ENCODE data around the gene SPATS2L.
"Not testable (repeated sequence)": the region's sequence is repeated elsewhere in the genome, so short reads cannot be mapped to it uniquely, and the experiment has no call there.

SPATS2L gene

DNA sequence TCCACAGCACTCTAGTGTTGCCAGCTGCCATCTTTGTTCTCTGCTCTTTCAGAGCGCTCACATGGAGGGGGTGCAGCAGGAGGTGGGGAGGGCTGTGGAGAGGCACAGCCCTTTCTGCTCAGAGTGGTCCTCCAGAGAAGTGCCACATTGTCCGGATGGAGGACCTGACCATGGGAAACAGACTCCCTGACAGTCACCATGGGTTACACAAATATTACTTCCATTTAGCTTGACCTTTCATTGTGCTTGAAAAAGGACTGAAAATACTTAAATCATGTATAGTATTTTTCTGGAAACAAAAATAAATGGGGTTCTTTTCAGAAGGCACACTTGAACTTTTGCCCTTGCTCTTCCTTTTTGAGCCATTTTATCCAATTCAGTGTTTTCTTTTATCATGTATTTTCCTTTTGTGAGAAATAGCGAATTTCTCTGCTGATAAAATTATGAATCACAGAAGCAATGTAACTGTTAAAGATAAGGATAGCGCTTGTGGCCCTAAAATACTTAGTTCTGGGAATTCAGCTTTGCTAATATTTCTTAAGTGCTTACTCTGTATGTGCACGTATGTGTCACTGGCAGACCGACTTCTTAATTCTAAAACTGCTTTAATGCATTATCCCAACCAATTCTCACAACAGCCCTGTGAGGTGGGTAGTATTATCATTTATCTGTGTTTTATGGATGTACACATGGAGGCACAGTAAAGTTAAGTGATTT lies 34.2 kb downstream of the SPATS2L start:
- TF ChIP-seq POLR2A (IDR thresholded peaks at IDR 0.05; ENCODE audit: low read depth, low read length) = no peak
- DNase-seq (ENCODE audit: insufficient read length, low spot score) = no peak
- FAIRE-seq = no peak

DNA sequence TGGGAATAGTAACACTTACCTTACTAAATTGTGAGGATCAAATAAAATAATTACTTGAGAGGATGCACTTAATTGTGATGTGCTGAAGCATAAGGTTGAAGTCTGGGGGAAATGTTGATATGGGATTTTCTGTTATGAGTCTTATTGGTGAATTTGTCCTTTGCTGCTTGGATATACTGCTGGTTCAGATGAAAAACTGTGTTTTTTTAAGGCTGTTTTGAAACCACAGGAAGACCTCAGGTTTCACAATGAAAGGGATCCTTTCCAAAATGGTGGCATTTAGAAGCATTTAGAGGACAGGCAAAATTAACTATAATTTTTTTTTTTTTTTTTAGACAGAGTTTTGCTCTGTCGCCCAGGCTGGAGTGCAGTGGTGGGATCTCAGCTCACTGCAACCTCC lies 34.9 kb downstream of the SPATS2L start:
- no peak for FAIRE-seq
- TF ChIP-seq POLR2A (IDR thresholded peaks at IDR 0.05; ENCODE audit: low read depth, low read length) = no peak
- no peak for DNase-seq (ENCODE audit: insufficient read length, low spot score)

- FAIRE-seq (no peak), DNase-seq (ENCODE audit: insufficient read length, low spot score) (no peak)
- TF ChIP-seq POLR2A (IDR thresholded peaks at IDR 0.05; ENCODE audit: low read depth, low read length) = no peak
Measured at GRCh38 chr2:200342235-200342634, 35.7 kb downstream of the SPATS2L start.

DNA sequence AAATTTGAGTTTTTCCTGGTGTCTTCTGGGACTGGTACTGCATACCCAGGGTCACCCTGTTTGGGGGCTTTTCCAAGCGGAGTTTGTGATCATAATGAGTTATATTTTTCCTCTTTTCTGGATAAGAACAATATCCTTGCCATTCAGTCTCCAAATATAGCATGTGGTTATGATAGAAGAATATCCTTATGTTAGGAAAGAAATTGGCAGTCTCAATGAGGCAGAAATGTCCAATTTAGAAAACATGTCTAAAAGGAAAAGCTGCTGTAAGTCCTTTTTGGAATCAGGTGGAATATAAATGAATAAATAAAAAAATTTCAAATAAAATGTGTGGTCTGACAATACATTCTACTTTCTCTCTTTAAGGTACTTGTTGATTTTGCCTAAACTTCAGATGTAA lies 36.2 kb downstream of the SPATS2L start:
- no peak for DNase-seq (ENCODE audit: insufficient read length, low spot score)
- no peak for TF ChIP-seq POLR2A (IDR thresholded peaks at IDR 0.05; ENCODE audit: low read depth, low read length)
- no peak for FAIRE-seq

DNA sequence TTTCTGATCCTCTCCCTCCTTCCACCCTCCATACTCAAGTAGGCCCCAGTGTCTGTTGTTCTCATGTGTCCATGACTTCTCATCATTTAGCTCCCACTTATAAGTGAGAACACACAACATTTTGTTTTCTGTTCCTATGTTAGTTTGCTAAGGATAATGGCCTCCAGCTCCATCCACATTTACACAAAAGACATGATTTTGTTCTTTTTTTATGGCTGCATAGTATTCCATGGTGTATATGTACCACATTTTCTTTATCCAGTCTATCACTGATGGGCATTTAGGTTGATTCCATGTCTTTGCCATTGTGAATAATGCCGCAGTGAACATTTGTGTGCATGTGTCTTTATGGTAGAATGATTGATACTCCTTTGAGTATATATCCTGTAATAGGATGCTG lies 37.7 kb downstream of the SPATS2L start:
- not testable (repeated sequence) for DNase-seq (ENCODE audit: insufficient read length, low spot score); FAIRE-seq

- FAIRE-seq (no peak), DNase-seq (ENCODE audit: insufficient read length, low spot score) (no peak)
- no peak for TF ChIP-seq POLR2A (IDR thresholded peaks at IDR 0.05; ENCODE audit: low read depth, low read length)
Measured at GRCh38 chr2:200345975-200346374, 39.5 kb downstream of the SPATS2L start.

GRCh38 chr2:200347301-200347700 lies 40.8 kb downstream of the SPATS2L start:
- no peak for TF ChIP-seq POLR2A (IDR thresholded peaks at IDR 0.05; ENCODE audit: low read depth, low read length)
- FAIRE-seq (no peak), DNase-seq (ENCODE audit: insufficient read length, low spot score) (no peak)

DNA sequence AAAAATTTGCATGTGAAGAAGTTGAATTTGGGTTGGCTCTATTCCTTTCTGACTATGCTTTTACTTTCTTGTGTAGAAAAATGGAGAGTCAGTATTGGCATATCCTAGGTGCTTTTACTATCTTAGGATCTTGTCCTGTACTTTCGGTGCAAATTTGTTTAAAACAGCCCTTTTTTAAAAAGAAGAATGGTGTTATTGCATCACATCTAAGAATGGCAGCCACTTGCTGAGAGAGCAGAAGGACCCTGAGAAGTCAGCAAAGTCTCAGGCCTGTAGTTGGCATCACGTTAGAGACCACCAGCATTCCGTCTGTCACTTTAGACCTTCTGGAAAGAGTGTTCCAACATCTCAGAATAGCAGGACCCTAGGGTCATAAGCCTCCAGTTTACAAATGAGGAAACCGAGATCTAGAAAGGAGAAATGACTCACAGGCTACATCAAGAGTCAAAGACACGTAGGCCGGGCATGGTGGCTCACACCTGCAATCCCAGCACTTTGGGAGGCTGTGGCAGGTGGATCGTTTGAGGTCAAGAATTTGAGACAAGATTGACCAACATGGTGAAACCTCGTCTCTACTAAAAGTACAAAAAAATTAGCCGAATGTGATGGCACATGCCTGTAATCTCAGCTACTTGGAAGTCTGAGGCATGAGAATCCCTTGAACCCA lies 42.5 kb downstream of the SPATS2L start:
- no peak for TF ChIP-seq POLR2A (IDR thresholded peaks at IDR 0.05; ENCODE audit: low read depth, low read length)
- no peak for FAIRE-seq
- DNase-seq (ENCODE audit: insufficient read length, low spot score) = no peak

GRCh38 chr2:200349868-200350267 lies 43.4 kb downstream of the SPATS2L start:
- TF ChIP-seq POLR2A (IDR thresholded peaks at IDR 0.05; ENCODE audit: low read depth, low read length) = no peak
- no peak for FAIRE-seq
- no peak for DNase-seq (ENCODE audit: insufficient read length, low spot score)

- DNase-seq (ENCODE audit: insufficient read length, low spot score) = no peak
- no peak for FAIRE-seq
- TF ChIP-seq POLR2A (IDR thresholded peaks at IDR 0.05; ENCODE audit: low read depth, low read length) = no peak
Measured at GRCh38 chr2:200350850-200351285, 44.4 kb downstream of the SPATS2L start.

DNA sequence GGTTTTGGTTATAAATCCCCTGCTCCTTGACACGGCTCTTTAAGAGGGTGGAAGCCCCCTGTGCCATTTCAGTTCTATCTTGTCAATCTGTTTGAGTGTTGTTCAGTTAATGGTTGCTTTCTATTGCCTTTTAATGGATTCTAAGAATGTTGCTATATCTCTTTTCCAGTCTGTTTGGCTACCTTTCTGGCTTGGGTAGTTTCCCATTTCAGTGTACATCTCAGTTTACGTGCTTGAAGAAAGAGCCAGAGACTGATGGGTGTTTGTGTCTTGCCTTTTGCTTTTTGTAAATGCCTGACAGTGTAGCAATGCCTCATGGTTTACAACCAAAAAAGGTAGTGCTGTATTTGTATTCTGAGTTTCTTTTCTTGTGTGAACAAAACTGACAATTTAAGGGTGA lies 45.3 kb downstream of the SPATS2L start:
- DNase-seq (ENCODE audit: insufficient read length, low spot score) = no peak
- TF ChIP-seq POLR2A (IDR thresholded peaks at IDR 0.05; ENCODE audit: low read depth, low read length) = no peak
- no peak for FAIRE-seq

DNA sequence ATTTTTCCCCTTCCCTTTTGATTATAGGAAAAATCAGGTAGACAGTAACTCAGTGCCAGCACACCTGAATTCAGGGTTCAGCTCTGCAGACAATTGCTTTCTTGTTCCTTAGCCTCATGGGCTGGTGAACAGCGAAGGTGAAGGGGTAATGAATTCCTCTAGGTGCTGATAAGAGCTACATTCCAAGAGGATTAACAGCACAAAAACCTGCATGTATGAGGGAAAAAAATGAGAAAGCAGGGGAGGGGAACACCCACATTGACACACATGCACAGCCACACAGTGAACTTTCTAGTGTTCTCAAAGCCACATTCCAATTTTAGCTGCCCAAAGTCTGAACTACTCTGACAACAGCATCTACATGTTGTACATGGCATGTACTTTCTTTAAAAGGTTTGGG lies 46.1 kb downstream of the SPATS2L start:
- DNase-seq (ENCODE audit: insufficient read length, low spot score) (no peak), FAIRE-seq (no peak)
- TF ChIP-seq POLR2A (IDR thresholded peaks at IDR 0.05; ENCODE audit: low read depth, low read length) = no peak

DNA sequence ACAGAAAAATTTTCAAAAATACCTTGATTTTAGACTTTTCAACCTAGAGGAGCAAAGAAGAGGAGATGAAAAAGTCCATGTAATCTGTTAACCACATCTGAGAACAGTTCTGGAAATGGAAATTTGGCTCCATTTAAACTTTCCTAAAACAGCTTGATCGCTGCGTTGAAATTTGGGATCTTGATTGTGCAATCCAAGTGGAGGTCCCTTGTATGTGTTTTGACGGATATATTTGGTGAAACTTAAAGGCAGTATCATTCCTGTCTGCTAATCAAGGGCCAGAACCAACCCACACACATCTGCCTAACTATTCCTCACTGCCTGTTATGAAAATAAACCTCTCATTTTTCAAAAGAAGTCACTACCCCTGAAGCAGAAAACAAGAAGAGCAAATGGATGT lies 46.6 kb downstream of the SPATS2L start:
- TF ChIP-seq POLR2A (IDR thresholded peaks at IDR 0.05; ENCODE audit: low read depth, low read length) = no peak
- no peak for DNase-seq (ENCODE audit: insufficient read length, low spot score)
- FAIRE-seq = no peak

DNA sequence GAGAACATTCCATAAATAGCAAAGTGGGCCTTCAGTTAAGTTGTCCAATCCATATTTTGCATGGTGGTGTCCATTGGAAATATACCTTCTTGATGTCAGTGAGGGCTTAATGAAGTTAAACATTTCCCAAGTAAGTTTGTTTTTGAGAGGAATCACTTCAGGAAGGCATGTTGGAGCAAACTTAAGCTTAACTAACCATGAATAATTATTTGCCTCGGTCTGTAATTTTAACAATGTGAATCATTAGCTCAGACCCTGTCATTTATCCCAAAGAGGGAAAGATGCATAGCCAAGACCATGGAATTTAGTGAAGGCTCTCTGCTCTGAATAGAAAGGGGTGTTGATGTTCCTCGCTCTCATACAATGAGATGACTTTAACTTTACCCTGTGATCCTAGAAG lies 47.4 kb downstream of the SPATS2L start:
- FAIRE-seq = no peak
- DNase-seq (ENCODE audit: insufficient read length, low spot score) = no peak
- no peak for TF ChIP-seq POLR2A (IDR thresholded peaks at IDR 0.05; ENCODE audit: low read depth, low read length)

Measured in H54 (cell line).